NCI-H1048 (cell line): Measurements from ENCODE around the gene PWP2.
"Not testable (repeated sequence)": the region's sequence is repeated elsewhere in the genome, so short reads cannot be mapped to it uniquely, and the experiment has no call there.

ENCODE experiments used
- DNase-seq: peaks from one replicate; lab custom pipeline; 2025; lab: John Stamatoyannopoulos, UW

PWP2 gene

DNA sequence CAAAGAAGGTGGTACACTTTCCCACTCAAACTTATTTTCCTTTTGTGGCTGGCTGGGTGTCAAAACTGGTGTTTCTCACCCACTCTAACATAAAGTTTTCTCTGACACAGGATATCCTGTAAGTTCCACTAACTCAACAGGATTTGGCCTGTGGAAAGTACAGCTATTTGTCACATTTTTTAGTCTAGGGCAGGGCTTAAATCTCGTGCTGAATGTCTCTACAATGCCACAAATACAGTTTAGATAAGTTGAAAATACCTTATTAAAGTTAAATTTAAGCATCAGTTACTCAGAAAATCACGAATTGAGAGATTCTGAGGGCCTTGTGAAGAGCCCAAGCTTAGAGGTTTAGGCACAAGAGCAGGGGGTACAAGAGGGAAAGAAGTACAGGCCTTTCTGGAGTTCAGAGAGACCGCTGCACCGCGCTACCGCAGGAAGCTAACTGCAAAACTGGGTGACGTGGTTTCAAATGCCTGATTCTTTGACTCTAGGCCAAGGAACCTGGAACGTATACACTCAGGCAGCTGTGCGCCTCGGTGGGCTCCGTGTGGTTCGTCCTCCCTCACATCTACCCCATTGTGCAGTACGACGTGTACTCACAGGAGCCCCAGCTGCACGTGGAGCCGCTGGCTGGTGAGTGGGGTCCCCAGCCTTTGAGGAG lies 23.4 kb upstream of the PWP2 start:
- no peak for DNase-seq

DNA sequence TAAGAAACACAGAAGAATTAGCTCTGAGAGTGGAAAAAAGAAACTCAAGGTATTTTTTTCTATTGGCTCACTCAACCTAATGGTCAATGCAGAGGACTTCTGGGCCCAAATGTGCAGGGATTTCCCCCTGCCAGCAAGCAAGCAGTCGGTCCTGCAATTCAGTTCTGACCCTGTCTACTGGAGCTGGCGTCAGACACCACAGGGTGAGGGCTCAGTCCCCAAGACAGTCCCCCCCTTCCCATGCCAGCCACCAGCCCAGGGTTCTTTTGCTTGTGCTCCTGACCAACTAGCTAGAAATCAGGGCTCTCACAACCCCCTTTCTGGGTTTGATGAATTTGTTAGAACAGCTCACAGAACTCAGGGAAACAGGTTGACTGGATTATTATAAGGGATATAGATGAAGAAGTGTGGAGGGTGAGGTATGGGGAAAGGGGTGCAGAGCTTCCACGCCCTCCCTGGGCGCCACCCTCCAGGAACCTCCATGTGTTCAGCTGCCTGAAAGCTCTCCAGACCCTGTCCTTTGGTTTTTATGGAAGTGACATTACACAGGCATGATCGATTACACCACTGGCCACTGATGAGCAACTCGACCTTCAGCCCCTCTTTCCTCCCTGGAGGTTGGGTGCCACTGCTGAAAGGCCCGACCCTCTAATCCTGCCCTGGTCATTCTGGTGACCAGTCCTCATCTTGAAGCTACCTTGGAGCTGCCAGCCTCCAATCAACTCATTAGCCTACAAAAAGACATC lies 22.5 kb upstream of the PWP2 start:
- no peak for DNase-seq

DNA sequence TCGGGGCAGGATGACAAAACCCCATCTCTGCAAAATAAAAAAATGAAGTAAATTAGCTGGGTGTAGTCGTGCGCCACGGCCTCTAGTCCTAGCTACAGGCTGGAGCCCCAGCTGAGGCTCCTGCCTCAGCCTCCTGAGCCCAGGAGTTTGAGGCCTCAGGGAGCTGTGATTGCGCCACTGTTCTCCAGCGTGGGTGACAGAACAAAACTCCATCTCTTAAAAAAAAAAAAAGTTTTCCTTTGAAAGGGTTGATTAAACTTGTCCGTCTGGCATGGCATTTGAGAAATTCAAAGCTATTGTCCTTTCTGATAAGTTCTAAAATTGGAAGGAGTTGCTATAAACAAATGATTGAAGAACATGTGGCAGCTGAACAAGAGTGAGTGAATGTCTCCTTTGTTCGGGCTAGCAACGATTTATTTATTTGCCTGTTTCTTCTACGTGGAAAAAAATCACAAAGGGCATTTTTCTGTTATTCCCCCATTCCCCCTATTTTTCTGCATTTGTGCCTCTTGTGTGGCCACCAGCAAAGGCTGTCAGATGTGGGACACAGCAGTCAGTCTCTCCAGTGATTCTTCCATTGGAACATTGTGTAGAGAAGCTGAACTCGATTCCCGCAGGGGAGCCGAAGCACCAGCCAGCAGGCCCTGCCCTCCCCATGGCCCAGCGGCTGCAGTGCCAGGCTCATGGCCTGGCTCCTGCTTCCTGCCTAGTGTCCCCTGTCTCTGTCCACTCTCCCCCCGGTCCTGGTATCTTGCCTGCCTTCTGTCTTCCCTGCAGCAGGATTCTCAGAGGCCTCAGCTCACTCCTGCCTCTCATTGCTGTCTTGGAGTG lies 21.5 kb upstream of the PWP2 start:
- no peak for DNase-seq

DNA sequence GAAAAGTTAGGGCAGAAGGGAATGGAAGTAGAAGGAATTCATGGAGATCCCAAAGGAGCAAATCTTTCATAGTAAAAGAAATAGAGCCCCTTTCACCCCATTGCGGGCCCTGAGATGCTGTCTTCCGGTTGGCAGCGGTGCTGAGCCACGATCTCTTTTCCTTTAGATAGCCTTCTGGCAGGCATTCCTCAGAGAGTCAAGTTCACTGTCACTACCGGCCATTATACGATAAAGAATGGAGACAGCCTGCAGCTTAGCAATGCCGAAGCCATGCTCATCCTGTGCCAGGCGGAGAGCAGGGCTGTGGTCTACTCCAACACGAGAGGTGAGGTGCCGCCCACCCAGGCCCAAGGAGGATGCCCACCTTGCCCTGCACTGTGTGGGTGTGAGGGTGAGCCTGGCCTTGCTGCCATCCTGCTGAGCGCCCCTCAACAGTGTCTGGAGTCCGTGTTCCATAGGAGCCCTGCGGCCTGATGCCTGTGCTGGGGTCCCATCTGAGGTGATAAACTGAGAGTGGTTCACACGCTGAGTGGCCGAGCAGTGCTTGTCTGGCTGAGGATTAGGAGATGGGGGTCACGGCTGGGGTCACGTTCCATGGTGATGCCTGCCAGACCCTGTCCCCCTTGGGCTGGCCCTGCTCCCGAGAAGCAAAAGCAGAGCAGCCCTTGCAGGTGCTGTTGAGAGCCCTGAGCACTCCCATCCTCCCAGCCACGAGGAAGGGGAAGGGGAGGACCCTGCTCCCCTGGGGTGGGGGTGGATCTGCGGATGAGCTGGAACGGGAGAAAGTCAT lies 20.4 kb upstream of the PWP2 start:
- DNase-seq: no peak

DNA sequence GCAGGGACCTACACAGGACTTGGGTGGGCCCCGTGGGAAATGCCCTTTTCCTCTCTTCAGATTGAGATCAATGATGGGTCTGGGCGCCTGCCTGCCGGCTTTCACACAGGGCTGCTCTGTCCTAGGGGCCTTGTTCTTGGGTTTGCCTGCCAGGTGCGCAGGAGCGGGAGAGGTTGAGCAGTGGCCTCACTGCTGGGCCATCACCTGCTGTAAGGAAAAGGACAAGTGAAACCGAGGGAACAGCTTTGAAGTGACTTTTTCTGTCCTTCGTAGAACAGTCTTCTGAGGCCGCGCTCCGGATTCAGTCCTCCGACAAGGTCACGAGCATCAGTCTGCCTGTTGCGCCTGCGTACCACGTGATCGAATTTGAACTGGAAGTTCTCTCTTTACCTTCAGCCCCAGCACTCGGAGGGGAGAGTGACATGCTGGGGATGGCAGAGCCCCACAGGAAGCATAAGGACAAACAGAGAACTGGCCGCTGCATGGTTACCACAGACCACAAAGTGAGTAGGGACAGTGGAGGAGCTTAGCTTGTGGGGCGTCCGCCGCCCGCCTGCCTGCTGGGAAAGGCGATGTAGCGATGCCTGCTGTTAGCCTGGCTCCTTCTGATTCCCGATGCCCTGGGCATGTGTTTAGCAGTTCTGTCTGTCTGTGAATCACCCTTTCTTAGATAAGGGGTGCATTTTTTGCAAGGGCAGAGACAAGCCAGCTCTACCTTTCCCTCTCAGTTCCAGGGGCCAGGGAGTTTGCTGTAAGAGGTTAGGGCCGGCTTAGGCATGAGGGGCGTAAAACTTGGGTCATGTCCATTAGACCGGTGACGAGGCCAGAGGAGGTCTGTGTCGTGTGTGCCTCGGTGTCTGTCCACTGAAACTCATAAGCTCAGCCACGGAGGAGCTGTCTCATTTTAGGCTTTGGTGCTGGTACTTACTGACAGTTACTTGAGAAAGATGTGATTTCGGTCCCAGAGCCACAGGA lies 19.5 kb upstream of the PWP2 start:
- no peak for DNase-seq

DNA sequence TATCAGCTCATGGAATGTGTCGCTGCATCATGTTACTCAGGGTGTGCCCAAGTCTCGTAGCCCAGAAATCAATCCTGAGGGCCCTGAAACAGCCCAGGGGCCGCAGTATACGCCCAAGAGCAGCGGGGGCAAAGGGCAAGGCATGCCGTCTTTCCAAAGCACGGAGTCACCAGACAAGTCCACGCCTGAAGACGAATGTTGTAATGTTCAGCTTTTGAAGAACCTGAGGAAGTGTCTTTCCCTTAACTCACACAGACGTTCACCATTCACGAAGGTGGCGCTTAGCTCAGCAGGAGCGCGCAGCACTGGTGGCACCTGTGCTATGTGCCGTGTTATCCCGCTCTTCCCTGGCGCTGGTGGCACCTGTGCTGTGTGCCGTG lies 18.8 kb upstream of the PWP2 start:
- DNase-seq: no peak

DNA sequence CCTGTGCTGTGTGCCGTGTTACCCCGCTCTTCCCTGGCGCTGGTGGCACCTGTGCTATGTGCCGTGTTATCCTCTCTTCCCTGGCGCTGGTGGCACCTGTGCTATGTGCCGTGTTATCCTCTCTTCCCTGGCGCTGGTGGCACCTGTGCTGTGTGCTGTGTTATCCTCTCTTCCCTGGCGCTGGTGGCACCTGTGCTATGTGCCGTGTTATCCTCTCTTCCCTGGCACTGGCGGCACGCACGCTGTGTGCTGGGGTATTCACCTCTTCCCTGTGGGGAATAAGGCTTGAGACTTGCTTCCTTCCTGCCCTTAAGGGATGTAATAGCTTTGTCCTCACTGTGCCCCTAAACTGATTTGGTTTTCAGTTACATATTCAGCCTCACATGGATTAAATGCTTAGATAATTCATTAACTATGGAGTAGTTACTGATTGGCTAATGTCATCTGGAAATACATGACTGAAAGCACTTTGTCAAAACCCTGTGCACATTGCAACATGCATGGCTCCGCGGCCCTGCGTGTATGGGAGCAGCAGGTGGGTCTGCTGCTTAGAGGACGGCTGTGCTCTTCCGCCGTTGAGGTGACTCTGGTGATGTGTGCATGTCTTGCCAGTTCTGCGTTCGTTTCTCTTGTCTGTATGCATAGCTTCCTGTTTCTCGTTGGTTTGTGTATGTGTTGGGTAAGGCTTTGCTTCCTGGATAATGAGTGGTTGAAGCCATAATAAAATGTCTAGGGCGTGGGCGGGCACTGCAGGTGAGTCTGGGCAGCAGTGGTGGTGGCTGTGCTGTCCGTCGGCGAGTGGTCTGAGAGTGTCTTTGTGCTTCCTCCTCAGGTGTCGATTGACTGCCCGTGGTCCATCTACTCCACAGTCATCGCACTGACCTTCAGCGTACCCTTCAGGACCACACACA lies 17.9 kb upstream of the PWP2 start:
- DNase-seq: no peak

DNA sequence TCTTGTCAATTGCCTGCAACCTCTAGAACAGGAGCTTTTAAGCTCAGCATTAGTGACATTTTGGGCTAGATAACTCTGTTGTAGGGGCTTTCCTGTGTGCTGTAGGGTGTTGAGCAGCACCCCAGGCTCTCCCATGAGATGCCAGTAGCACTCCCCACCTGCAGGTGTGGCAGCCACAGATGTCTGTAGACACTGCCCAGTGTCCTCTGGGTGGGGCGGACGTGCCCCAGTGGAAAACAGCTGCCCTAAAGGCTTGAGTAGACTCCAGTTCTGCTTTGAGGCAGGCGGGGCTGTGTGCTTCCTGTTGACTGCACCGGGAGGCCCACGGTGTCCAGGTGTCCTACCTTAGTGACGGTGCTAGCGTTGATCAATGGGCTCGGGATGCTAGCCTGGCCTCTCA lies 16.9 kb upstream of the PWP2 start:
- no peak for DNase-seq

DNA sequence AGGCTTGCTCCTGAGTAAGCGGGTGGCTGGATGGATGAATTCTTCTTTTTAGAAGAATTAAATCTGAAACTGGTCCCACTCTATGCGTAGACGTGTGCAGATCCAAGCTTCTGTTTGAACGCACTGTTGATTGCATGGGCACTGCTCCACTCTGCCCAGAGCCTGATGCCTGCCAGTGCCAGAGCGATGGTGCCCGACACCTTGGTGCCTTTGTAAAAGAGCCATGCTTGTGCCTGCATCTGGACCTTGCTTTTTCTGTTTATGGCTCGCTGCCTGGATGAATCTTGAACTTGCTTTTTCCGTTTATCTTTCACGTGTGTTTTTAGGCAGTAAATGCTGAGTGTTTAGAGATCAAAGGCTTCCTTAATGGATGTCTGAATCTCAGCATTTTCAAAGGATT lies 15.0 kb upstream of the PWP2 start:
- no peak for DNase-seq

DNA sequence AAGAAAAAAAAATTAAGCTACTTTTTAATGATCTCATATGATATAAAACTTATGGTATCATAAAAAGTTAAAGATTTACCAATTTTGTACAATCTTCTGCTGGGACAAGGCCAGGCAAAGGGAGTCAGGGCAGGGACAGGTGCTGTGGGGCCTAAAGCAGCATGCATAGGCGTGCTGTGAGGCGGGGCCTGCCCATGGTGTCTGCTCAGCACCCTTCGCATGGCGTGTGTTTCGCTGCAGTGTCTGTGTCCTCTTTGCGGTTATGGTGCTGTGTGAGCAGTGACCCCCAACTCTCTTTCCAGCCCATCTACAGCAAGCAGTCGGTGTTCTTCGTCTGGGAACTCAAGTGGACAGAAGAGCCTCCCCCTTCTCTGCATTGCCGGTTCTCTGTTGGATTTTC lies 13.4 kb upstream of the PWP2 start:
- DNase-seq: no peak

DNA sequence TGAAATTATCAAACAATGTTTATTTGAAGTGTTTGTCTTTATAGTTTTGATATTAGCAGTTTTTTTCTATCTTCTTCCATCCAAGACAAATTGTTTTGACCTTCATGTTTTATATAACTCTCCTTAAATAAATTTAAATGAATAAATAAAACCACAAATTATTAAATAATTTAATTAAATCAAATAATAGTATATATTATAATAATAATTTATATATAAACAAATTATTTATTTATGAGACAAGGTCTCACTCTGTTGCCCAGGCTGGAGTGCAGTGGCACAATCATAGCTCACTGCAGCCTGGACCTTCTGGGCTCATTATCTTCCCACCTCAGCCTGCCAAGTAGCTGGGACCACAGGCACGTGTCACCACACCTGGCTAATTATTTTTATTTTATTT lies 12.4 kb upstream of the PWP2 start:
- no peak for DNase-seq

DNA sequence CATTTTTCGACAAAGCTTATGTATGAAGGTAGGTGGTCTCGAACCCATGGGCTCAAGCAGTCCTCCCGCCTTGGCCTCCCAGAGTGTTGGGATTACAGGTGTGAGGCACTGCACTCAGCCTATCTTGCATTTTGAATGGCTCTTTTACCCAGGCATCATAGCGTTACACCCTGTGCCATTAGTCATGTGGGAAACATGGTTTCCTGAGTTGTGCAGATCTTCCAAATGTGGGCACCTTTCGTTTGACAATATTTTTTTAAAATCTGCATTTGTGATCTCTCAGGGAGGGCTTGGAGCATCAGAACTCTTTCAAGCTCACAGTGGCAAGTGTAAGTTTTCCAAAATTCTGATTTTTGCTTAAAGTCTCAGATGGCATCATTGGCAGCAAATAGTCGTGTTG lies 8.7 kb upstream of the PWP2 start:
- not testable (repeated sequence) for DNase-seq

DNA sequence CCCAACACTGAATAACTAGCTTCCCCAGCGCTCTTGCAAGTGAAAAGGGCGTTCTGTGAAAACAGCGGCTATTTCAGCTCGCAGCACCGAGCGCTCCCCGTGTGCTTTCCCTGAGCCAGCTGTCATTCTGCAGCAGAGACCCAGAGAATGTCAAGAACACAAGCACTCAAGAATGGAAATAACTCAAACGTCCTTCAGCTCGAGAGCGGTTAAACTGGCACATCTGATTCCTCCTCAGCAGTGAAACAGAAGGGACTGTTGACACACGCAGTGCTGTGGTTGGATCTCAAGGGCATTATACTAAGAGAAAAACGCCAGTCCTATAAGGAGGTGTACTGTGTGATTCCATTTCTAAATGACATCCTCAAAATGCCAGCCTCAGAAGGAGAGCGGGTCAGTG lies 8.2 kb upstream of the PWP2 start:
- not testable (repeated sequence) for DNase-seq

DNA sequence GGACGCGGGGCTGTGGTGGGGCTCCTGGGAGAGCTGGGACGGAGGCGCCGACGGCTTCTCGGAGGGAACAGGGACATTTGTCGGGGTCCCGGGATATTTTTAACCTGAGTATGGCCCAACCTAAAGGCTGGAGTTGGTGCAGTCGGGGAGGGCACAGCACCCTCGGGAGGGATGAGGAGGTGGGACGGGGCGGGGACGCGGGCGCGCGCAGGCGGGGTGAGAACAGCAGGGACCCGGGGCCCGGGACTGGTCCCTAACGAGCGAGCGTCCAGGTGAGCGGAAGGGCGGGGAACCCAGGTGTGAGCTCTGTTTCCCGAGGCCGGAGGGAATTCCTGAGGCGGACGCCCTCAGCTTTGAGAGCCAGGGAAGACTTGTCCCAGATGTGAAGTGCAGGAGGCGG lies 390 bp downstream of the PWP2 start:
- not testable (repeated sequence) for DNase-seq

DNA sequence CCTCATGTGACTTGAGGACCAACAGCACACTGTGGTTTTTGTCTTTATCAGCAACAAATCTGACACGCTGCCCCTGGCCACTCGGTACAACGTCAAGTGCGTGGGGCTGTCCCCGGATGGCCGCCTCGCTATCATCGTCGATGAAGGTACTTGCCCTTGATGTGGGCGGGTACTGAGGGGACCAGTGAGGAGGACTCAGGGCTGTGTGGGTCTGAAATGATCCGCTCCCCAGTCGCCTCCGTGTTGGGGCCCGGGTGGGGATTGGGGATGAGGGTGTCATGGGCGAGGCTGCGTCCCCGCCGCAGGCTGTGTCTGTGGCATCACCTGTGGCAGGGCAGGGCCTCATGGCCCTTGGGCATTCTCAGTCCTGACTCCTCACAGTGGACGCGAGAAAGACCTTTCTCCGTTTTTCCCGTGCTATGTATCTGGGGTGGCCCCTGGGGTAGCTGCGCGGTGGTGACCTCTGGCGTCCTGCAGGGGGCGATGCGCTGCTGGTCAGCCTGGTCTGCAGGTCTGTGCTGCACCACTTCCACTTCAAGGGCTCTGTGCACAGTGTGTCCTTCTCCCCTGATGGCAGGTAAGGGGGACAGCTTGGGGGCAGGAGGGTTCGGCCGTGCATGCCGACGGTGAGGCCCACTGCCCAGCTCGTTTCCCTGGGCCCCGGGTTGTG lies 6.6 kb downstream of the PWP2 start:
- DNase-seq: not testable (repeated sequence)

DNA sequence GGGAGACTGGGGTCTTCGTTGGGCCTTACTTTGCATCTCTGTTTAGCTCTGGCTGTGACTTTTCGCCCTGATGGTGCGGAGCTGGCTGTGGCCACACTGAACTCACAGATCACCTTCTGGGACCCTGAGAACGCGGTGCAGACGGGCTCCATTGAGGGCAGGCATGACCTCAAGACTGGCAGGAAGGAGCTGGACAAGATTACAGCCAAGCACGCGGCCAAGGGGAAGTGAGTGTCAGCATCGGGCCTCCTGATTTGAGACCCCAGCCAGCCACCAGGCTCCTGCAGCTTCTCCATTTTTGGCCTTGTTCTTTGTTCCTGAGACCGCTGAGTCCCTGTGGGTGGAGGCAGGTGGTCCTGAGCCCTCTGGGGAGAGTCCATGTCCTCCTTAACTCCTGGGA lies 14.9 kb downstream of the PWP2 start:
- DNase-seq: not testable (repeated sequence)

DNA sequence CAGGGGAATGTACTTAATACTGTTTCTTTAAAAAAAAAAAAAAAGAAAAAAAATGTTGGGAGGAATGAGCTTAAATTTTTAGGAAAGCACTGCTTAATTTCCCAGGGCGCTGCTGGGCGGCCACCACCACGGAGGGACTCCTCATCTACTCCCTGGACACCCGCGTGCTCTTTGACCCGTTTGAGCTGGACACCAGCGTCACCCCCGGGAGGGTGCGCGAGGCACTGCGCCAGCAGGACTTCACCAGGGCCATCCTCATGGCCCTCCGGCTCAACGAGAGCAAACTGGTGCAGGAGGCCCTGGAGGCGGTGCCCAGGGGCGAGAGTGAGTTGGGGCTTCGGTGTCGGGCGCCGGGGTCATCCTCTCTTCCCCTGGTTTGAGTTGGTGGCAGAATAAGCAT lies 20.6 kb downstream of the PWP2 start:
- DNase-seq: not testable (repeated sequence)

DNA sequence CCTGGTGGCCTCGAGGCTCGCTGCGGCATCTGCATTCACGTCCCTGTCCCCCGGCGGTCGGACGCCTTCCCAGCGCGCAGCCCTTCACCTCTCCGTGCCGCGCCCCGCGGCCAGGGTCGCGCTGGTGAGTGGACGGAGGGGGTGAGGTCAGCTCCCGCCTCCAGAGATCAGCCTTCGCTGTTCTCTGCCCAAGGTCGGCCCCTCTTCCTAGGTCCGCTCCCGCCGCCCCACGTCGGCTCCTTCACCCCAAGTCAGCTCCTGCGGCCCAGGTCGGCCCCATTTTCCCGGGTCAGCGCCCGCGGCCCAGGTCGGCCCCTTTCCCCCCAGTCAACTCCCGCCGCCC lies 26.5 kb downstream of the PWP2 start:
- DNase-seq: not testable (repeated sequence)

DNA sequence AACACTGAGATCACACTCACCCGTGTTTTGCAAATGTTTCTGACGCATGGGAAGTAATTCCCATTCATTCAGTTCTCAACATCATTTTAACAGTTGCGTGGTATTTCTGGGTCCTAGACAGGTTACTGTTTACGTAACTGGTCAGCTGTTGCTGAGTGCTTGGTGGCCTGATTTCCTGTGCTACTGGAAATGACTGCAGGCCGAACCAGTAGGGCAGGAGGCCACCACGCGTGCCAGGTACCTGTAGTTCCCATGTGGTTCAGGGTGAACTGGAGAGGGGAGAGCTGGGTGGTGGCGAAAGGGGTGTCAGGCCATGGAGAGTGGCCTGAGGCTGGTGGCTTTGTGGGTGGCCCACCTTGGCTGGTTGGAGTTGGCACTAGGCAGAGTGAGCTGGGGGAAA lies 27.5 kb downstream of the PWP2 start:
- not testable (repeated sequence) for DNase-seq
